HK-2 (cell line): ENCODE results near the gene TPCN2.

Experiments used
- DNase-seq: peaks from one replicate; pipeline ENCODE4 v3.0.0-alpha.2; 2018; ENCODE audit not compliant: unreplicated experiment

Gene TPCN2

GRCh38 chr11:69094111-69094914, 45.6 kb downstream of the TPCN2 start:
- no peak for DNase-seq

- no peak for DNase-seq
Observed at GRCh38 chr11:69094915-69095290, 46.2 kb downstream of the TPCN2 start.

- DNase-seq, result no peak
Observed at GRCh38 chr11:69095300-69095699, 46.6 kb downstream of the TPCN2 start.

GRCh38 chr11:69096473-69096872, 47.7 kb downstream of the TPCN2 start:
- DNase-seq, result no peak

- no peak for DNase-seq
Observed at GRCh38 chr11:69097263-69097662, 48.5 kb downstream of the TPCN2 start.

- DNase-seq, result no peak
Observed at GRCh38 chr11:69099180-69099579, 50.4 kb downstream of the TPCN2 start.

- DNase-seq, result no peak
Observed at GRCh38 chr11:69100454-69101114, 51.9 kb downstream of the TPCN2 start.

- DNase-seq, result peak; percentile 75
Observed at GRCh38 chr11:69101115-69101791, 52.5 kb downstream of the TPCN2 start.

GRCh38 chr11:69101792-69102695, 53.3 kb downstream of the TPCN2 start:
- no peak for DNase-seq

- no peak for DNase-seq
Observed at GRCh38 chr11:69102732-69103615, 54.2 kb downstream of the TPCN2 start.

- DNase-seq, result no peak
Observed at GRCh38 chr11:69104212-69104855, 55.6 kb downstream of the TPCN2 start.

- DNase-seq, result no peak
Observed at GRCh38 chr11:69104856-69105395, 56.2 kb downstream of the TPCN2 start.

GRCh38 chr11:69105461-69106030, 56.8 kb downstream of the TPCN2 start:
- DNase-seq, result no peak

- DNase-seq, result no peak
Observed at GRCh38 chr11:69106031-69106811, 57.5 kb downstream of the TPCN2 start.

GRCh38 chr11:69107413-69107812, 58.7 kb downstream of the TPCN2 start:
- no peak for DNase-seq

GRCh38 chr11:69108030-69108429, 59.3 kb downstream of the TPCN2 start:
- DNase-seq, result no peak

GRCh38 chr11:69108559-69108958, 59.8 kb downstream of the TPCN2 start:
- DNase-seq, result no peak

- no peak for DNase-seq
Observed at GRCh38 chr11:69109101-69109500, 60.4 kb downstream of the TPCN2 start.

- no peak for DNase-seq
Observed at GRCh38 chr11:69110451-69110850, 61.7 kb downstream of the TPCN2 start.
